GM12878 (cell line): Measurements from ENCODE around the gene CNN3. TPM values are rescaled to one million over a fixed set of nuclear protein-coding genes. Genes with fewer than 3 reads are reported as not detected.
A peak's percentile ranks its signal among the peaks of the same experiment; 100 is the strongest.

ENCODE experiments used
- ATAC-seq: fragments of 200-7000 bp; cut with Tn5 transposase; 3 replicates; pipeline ENCODE4 v1.9.1; 2020; ENCODE audit warnings: mild to moderate bottlenecking, moderate library complexity
- BruUV-seq: library from RNA; stranded (reverse); fragments of 400-500 nt; replicated peaks from 2 replicates; lab custom pipeline; 2021; lab: Mats Ljungman, UMichigan
- CTCF ChIA-PET: fragments of 300-600 bp; sonication (Branson Sonifier 250); formaldehyde crosslinking; extraction: SDS; loops from one replicate; lab custom pipeline; 2021; ENCODE audit warnings: inconsistent platforms; lab: Yijun Ruan, JAX
- POLR2A ChIA-PET: fragments of 350-600 bp; formaldehyde crosslinking; extraction: SDS; loops from one replicate; lab custom pipeline; 2021; ENCODE audit warnings: inconsistent platforms; lab: Charles Lee
- RAD21 ChIA-PET: fragments of 300-600 bp; sonication (Branson Sonifier 250); formaldehyde crosslinking; loops from one replicate; lab custom pipeline; 2023; ENCODE audit warnings: antibody characterized with exemption; ENCODE audit not compliant: unreplicated experiment; lab: Charles Lee
- SMC1A ChIA-PET: fragments of 300-600 bp; sonication (Branson Sonifier 250); formaldehyde crosslinking; loops from one replicate; lab custom pipeline; 2023; ENCODE audit not compliant: unreplicated experiment, uncharacterized antibody; lab: Charles Lee
- DNase-seq: peaks from one replicate; pipeline ENCODE4 v3.0.0-alpha.2; 2011; ENCODE audit warnings: low read depth, low spot score
- FAIRE-seq: peaks from 3 replicates; lab custom pipeline; 2011; peaks lifted over from hg19 to GRCh38; lab: Jason Lieb, UNC
- H2AFZ ChIP-seq: 2 replicates; pipeline ENCODE4 v1.6.0; 2011; ENCODE audit warnings: low read depth, low read length, control low read depth; ENCODE audit not compliant: control insufficient read depth
- H3K27ac ChIP-seq: 2 replicates; pipeline ENCODE4 v1.5.1; 2011; ENCODE audit warnings: control low read depth; ENCODE audit not compliant: control insufficient read depth, insufficient read depth
- H3K27me3 ChIP-seq, 2 experiments: replicated peaks in 1 of 2; 2 replicates each; pipeline versions ENCODE4 v1.6.0 to v1.6.1; 2011; ENCODE audit warnings: low read length in 1 of 2; ENCODE audit not compliant: control insufficient read depth in 2 of 2, insufficient read depth in 2 of 2
- H3K36me3 ChIP-seq, 2 experiments: 2 replicates each; pipeline ENCODE4 v1.5.1; 2011; ENCODE audit warnings: low read length in 1 of 2; ENCODE audit not compliant: control insufficient read depth in 2 of 2, insufficient read depth in 2 of 2
- H3K4me1 ChIP-seq: 2 replicates; pipeline ENCODE4 v1.6.1; 2011; ENCODE audit warnings: mild to moderate bottlenecking, low read length, moderate library complexity, mixed read lengths; ENCODE audit not compliant: control insufficient read depth, insufficient read depth
- H3K4me2 ChIP-seq: 2 replicates; pipeline ENCODE4 v1.6.0; 2011; ENCODE audit warnings: control low read depth; ENCODE audit not compliant: control insufficient read depth, insufficient read depth
- H3K4me3 ChIP-seq: fragments of 200-600 bp; sonication (generic); 2 replicates; pipeline ENCODE4 v1.5.1; 2016
- H3K79me2 ChIP-seq: 2 replicates; pipeline ENCODE4 v1.6.0; 2011; ENCODE audit warnings: low read length; ENCODE audit not compliant: control insufficient read depth, insufficient read depth
- H3K9ac ChIP-seq: 2 replicates; pipeline ENCODE4 v1.8.0; 2011; ENCODE audit warnings: low read length, control low read depth, mixed read lengths; ENCODE audit not compliant: control insufficient read depth, insufficient read depth
- H3K9me3 ChIP-seq: replicated peaks from 3 replicates; pipeline ENCODE4 v1.5.1; 2011; ENCODE audit warnings: mild to moderate bottlenecking, low read length; ENCODE audit not compliant: control insufficient read depth, insufficient read depth
- H4K20me1 ChIP-seq: 2 replicates; pipeline ENCODE4 v1.6.0; 2011; ENCODE audit not compliant: control insufficient read depth, insufficient read depth
- CHD2 ChIP-seq: IDR thresholded peaks from 2 replicates; pipeline ENCODE4 v1.6.1; 2011; ENCODE audit warnings: low read depth, low read length, improper control_type of control experiment, borderline replicate concordance
- JUNB ChIP-seq: IDR thresholded peaks from 2 replicates; pipeline ENCODE4 v1.6.1; 2016; ENCODE audit warnings: antibody characterized with exemption, mild to moderate bottlenecking
- JUND ChIP-seq: IDR thresholded peaks from 2 replicates; pipeline ENCODE4 v1.6.1; 2012; ENCODE audit warnings: low read depth, mild to moderate bottlenecking, low read length, improper control_type of control experiment, moderate library complexity
- KAT2A ChIP-seq: conservative IDR thresholded peaks from 2 replicates; pipeline ENCODE4 v1.6.1; 2011; ENCODE audit warnings: low read depth, low read length; ENCODE audit not compliant: control insufficient read depth
- MEF2B ChIP-seq: fragments of 450-650 bp; IDR thresholded peaks from 2 replicates; pipeline ENCODE4 v1.6.1; 2018; ENCODE audit warnings: mild to moderate bottlenecking, moderate library complexity; ENCODE audit not compliant: partially characterized antibody, poor library complexity, severe bottlenecking
- MYB ChIP-seq: fragments of 150-350 bp; IDR thresholded peaks from 2 replicates; pipeline ENCODE4 v1.6.1; 2014; ENCODE audit warnings: mild to moderate bottlenecking, low read depth, low read length, borderline replicate concordance
- NR2C2 ChIP-seq: IDR thresholded peaks from 2 replicates; pipeline ENCODE4 v1.6.1; 2011; ENCODE audit warnings: borderline replicate concordance, low read depth; ENCODE audit not compliant: control insufficient read depth, insufficient read length
- POU2F2 ChIP-seq: IDR thresholded peaks from 3 replicates; pipeline ENCODE4 v1.6.1; 2011; ENCODE audit warnings: low read depth, mild to moderate bottlenecking, low read length, borderline replicate concordance
- SREBF2 ChIP-seq: IDR thresholded peaks from 2 replicates; pipeline ENCODE4 v1.6.1; 2012; ENCODE audit warnings: mild to moderate bottlenecking, low read length
- WGBS: methylation state at CpG from one replicate; pipeline ENCODE4 v1.1.6; 2016; ENCODE audit warnings: low lambda C conversion rate; ENCODE audit not compliant: insufficient replicate concordance, insufficient coverage; ENCODE audit errors: missing lambda C conversion rate; 5-methylcytosine and 5-hydroxymethylcytosine counted together
- in situ Hi-C: fragments of 300-500 bp; cut with MboI; formaldehyde crosslinking; loops from 9 replicates; pipeline ENCODE4 v1.14.3; 2018; ENCODE audit warnings: mixed read lengths
- intact Hi-C: fragments of 100-400 bp; cut with micrococcal nuclease; formaldehyde crosslinking; loops from one replicate; pipeline ENCODE4 v1.14.2; 2022; ENCODE audit not compliant: unreplicated experiment
- polyA plus RNA-seq, 11 experiments: library from polyadenylated mRNA; depleted of rRNA in 4 of 11; unstranded in 6 of 11; stranded (reverse) in 5 of 11; fragments of >200 nt; fragmentation: Nextera tagmentation in 4 of 11; fragmentation: Illumina TruSeq in 1 of 11; extraction: Ambion mirVana in 4 of 11; extraction: Trizol in 1 of 11; gene quantifications; 1 replicate in 1 of 11; 2 replicates in 10 of 11; pipeline versions ENCODE4 v1.2.1 to v1.2.3, GENCODE V29; 2011 to 2016; ENCODE audit warnings: inconsistent platforms in 2 of 11, missing spikeins in 2 of 11, low read depth in 1 of 11
- total RNA-seq, 4 experiments: library from RNA; depleted of rRNA in 3 of 4; stranded (reverse); fragments of >200 nt in 3 of 4; fragmentation: Illumina TruSeq in 1 of 4; extraction: Trizol in 1 of 4; gene quantifications; 2 replicates each; pipeline versions ENCODE4 v1.2.1 to v1.2.3, GENCODE V29; 2013 to 2021
- TF ChIP-seq, protein P1 (sequence below): fragments of 450-650 bp; IDR thresholded peaks from 2 replicates; pipeline ENCODE4 v1.6.1; 2017; ENCODE audit warnings: mild to moderate bottlenecking
- TF ChIP-seq, protein P2 (sequence below): fragments of 450-650 bp; formaldehyde crosslinking; IDR thresholded peaks from 2 replicates; pipeline ENCODE4 v1.5.0; 2022; ENCODE audit warnings: mild to moderate bottlenecking, missing genetic modification characterization

CNN3 gene
- total and polyA plus RNA-seq, 10 of the 15 experiments (the other 5 are each of a cell fraction or from before 2014, with no cell fraction given), result 0.20 to 48.4 (median 34.3) TPM

DNA sequence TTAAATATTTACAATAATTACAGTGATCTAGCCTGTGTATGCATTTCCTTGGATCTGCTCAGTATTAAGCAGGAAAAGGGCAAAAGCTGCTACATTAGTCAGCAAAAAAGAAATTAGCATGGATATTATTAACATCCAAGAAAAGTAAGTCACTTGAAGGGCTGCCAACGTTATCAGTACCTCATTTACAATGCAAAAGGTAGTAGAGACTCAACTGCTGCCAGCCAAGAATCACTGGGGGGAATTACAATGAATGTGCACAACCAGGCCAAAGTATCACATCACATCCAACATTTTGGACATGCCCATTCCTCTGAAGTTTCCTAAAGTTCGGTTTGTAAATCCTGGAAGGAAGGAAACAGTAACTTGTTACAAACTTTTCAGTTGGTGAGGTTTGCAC is 1.9 kb downstream of the CNN3 start:
- FAIRE-seq, result no peak
- BruUV-seq, result no TSS peak
- no peak overlapping the region; the same call in 1 of the 2 replicates for H3K4me3 ChIP-seq
- no peak overlapping the region for H3K27ac ChIP-seq
- POLR2A ChIA-PET, result no interaction called here
- peak overlapping the region; percentile 21; the same call in 1 of the 2 replicates for H3K4me2 ChIP-seq
- intact Hi-C loops, result no loop called here
- no peak overlapping the region for H3K9ac ChIP-seq
- no peaks in the 10 kb centered on the region for H3K36me3 ChIP-seq
- CTCF ChIA-PET, result interaction anchor here (1.6 kb wide), 1 partner anchor 71 kb away, joined by 6 read pairs; no protein-coding TSS in a partner anchor
- peaks cover 2% of the 10 kb centered on the region; the same call in 1 of the 2 replicates for H3K79me2 ChIP-seq
- TF ChIP-seq MYB (no peak), JUND (no peak), NR2C2 (no peak), SREBF2 (no peak), CHD2 (no peak), POU2F2 (no peak), JUNB (no peak), KAT2A (no peak), MEF2B (no peak)
- TF ChIP-seq, protein P1, sequence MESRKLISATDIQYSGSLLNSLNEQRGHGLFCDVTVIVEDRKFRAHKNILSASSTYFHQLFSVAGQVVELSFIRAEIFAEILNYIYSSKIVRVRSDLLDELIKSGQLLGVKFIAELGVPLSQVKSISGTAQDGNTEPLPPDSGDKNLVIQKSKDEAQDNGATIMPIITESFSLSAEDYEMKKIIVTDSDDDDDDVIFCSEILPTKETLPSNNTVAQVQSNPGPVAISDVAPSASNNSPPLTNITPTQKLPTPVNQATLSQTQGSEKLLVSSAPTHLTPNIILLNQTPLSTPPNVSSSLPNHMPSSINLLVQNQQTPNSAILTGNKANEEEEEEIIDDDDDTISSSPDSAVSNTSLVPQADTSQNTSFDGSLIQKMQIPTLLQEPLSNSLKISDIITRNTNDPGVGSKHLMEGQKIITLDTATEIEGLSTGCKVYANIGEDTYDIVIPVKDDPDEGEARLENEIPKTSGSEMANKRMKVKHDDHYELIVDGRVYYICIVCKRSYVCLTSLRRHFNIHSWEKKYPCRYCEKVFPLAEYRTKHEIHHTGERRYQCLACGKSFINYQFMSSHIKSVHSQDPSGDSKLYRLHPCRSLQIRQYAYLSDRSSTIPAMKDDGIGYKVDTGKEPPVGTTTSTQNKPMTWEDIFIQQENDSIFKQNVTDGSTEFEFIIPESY, result no peak
- TF ChIP-seq, protein P2, sequence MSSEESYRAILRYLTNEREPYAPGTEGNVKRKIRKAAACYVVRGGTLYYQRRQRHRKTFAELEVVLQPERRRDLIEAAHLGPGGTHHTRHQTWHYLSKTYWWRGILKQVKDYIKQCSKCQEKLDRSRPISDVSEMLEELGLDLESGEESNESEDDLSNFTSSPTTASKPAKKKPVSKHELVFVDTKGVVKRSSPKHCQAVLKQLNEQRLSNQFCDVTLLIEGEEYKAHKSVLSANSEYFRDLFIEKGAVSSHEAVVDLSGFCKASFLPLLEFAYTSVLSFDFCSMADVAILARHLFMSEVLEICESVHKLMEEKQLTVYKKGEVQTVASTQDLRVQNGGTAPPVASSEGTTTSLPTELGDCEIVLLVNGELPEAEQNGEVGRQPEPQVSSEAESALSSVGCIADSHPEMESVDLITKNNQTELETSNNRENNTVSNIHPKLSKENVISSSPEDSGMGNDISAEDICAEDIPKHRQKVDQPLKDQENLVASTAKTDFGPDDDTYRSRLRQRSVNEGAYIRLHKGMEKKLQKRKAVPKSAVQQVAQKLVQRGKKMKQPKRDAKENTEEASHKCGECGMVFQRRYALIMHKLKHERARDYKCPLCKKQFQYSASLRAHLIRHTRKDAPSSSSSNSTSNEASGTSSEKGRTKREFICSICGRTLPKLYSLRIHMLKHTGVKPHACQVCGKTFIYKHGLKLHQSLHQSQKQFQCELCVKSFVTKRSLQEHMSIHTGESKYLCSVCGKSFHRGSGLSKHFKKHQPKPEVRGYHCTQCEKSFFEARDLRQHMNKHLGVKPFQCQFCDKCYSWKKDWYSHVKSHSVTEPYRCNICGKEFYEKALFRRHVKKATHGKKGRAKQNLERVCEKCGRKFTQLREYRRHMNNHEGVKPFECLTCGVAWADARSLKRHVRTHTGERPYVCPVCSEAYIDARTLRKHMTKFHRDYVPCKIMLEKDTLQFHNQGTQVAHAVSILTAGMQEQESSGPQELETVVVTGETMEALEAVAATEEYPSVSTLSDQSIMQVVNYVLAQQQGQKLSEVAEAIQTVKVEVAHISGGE (CRISPR knock-in tag), result no peak
- RAD21 ChIA-PET, result no interaction called here
- no peaks in the 10 kb centered on the region for H3K9me3 ChIP-seq
- no peak for DNase-seq
- H3K27me3 ChIP-seq, result peaks cover 3 to 7% of the 10 kb centered on the region in 2 experiments; a peak in 3 of 4 replicates
- no peak for ATAC-seq
- H3K4me1 ChIP-seq, result no peaks in the 10 kb centered on the region
- H4K20me1 ChIP-seq, result no peaks in the 10 kb centered on the region
- no peak overlapping the region for H2AFZ ChIP-seq
- in situ Hi-C loops, result no loop called here
- SMC1A ChIA-PET, result interaction anchor here (0.5 kb wide), 1 partner anchor 520 kb away, joined by 3 read pairs; no protein-coding TSS in a partner anchor
- WGBS, result 3% methylated on average over 2 of the region's 2 CpGs
